Measurements from ENCODE around the gene PPP2CA.
A peak's percentile ranks its signal among the peaks of the same experiment; 100 is the strongest.

Gene PPP2CA

DNA sequence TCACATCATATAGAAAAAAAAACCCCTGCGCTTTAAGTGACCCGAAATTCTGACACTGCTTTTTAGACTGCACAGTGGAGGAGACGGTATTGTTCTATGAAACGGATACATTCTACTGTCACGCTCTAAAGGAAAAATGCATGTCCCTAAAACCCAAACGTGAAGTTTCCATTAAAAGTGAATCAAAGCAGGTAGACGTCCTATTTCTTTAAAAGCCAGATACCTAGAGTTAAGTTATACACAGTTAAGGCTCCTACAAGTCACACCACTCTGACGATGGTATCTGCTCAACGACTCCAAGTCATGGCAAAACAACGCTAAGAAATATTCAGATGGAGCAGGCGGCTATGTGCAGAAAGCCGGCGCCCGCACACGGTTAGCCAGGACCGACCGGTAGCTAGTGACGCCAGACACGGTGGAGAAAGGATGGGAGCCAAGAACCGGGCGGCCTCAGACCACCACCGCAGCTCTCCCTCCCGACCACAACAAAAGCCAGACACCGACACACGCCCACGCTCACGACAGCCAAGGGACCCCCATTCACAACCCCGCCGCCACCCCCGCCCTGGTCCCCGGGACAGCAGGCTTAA lies 49.9 kb downstream of the PPP2CA start:
- Histone ChIP-seq H3K4me3 (ENCODE audit: low read depth, low read length) (peak overlapping the region; percentile 95), H3K9ac (peak overlapping the region; percentile 91), H3K79me2 (peaks cover 25% of the 10 kb centered on the region), H3K9me3 (ENCODE audit: control insufficient read depth, low read length) (no peaks in the 10 kb centered on the region), H2AFZ (peak overlapping the region; percentile 94), H3K4me2 (ENCODE audit: low read length) (peak overlapping the region; percentile 83), H3K4me1 (peaks cover 4% of the 10 kb centered on the region), H3K27ac (peak overlapping the region; percentile 99), H3K36me3 (ENCODE audit: control insufficient read depth, insufficient read depth, low read length) (no peaks in the 10 kb centered on the region), H3K27me3 (ENCODE audit: control insufficient read depth, insufficient read depth, low read length) (no peaks in the 10 kb centered on the region)
- TF ChIP-seq, protein P1, sequence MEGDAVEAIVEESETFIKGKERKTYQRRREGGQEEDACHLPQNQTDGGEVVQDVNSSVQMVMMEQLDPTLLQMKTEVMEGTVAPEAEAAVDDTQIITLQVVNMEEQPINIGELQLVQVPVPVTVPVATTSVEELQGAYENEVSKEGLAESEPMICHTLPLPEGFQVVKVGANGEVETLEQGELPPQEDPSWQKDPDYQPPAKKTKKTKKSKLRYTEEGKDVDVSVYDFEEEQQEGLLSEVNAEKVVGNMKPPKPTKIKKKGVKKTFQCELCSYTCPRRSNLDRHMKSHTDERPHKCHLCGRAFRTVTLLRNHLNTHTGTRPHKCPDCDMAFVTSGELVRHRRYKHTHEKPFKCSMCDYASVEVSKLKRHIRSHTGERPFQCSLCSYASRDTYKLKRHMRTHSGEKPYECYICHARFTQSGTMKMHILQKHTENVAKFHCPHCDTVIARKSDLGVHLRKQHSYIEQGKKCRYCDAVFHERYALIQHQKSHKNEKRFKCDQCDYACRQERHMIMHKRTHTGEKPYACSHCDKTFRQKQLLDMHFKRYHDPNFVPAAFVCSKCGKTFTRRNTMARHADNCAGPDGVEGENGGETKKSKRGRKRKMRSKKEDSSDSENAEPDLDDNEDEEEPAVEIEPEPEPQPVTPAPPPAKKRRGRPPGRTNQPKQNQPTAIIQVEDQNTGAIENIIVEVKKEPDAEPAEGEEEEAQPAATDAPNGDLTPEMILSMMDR (IDR thresholded peaks at IDR 0.05) = no peak

DNA sequence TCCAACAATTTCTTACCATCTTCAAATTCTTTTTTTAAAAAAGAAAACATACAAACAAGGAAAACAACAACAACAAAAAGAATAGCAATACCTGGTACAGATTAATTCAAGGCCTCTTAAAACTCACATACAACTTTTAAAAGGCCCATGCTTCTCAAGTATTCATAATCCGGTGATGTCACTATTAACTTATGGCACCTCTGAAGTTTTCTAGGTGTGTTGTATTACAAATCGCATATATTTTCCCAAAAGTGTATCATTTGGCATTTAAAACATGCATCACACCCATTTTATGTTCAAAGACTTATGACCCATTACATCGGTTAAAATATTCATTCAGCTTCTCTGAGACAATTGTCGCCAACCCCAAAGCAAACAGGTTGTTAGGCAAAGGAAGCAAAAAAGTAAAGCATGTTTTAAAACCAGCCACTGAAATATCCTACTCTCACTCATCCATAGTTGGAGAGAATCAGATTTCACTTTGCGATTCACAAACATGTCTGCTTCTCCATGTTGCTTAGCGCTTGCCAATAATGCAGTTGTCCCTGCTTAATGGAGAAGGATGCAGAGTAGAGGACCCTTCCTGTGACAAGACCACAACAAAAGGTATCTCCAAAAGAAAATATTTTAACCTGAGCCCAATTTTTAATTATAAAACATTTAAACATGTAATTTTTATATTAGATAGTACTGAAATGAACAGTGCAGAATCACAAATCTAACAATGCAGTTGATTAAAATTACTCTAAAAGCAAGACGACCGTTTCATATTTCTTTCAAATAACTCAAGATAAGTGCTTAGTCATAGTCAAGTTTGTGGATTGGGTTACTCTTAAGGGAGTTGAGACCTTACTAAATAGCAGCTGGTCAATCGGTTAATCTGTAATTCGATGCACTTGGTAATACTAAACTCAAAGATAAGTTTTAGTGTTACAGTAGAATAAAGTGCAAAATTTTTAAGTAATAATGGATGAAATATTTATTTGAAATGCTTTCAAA lies 50.7 kb downstream of the PPP2CA start:
- Histone ChIP-seq H3K27me3 (ENCODE audit: control insufficient read depth, insufficient read depth, low read length) (no peaks in the 10 kb centered on the region), H3K4me1 (peaks cover 4% of the 10 kb centered on the region), H3K4me3 (ENCODE audit: low read depth, low read length) (peak overlapping the region; percentile 95), H3K27ac (peak overlapping the region; percentile 99), H2AFZ (no peak overlapping the region), H3K9me3 (ENCODE audit: control insufficient read depth, low read length) (no peaks in the 10 kb centered on the region), H3K9ac (peak overlapping the region; percentile 91), H3K79me2 (peaks cover 32% of the 10 kb centered on the region), H3K4me2 (ENCODE audit: low read length) (peak overlapping the region; percentile 83), H3K36me3 (ENCODE audit: control insufficient read depth, insufficient read depth, low read length) (no peaks in the 10 kb centered on the region)
- TF ChIP-seq, protein P1 (IDR thresholded peaks at IDR 0.05) = no peak

DNA sequence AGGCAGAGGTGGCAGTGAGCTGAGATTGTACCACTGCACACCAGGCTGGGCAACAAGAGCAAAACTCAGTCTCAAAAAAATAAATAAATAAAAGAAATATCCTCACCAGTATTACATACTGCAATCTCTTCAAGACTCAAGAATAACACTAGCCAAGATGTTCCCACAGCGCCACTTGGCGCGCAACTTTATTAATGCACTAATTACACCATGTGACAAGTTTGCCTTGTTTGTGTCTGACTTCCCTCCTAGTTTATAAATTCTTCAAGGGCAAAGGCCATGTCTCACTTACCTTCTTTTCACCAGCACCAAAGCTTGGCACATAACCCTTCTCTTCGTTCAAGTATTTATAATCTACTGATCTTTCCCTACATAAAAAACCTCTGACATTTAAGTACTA lies 53.9 kb downstream of the PPP2CA start:
- no peaks in the 10 kb centered on the region for H3K36me3 ChIP-seq (ENCODE audit: control insufficient read depth, insufficient read depth, low read length)
- no peak overlapping the region for H3K27ac ChIP-seq
- peaks cover 59% of the 10 kb centered on the region for H3K79me2 ChIP-seq
- H3K9ac ChIP-seq = no peak overlapping the region
- H3K27me3 ChIP-seq (ENCODE audit: control insufficient read depth, insufficient read depth, low read length) = no peaks in the 10 kb centered on the region
- no peak overlapping the region for H3K4me2 ChIP-seq (ENCODE audit: low read length)
- TF ChIP-seq, protein P1 (IDR thresholded peaks at IDR 0.05) = no peak
- no peaks in the 10 kb centered on the region for H3K9me3 ChIP-seq (ENCODE audit: control insufficient read depth, low read length)
- H3K4me1 ChIP-seq = peaks cover 13% of the 10 kb centered on the region
- no peak overlapping the region for H2AFZ ChIP-seq
- H3K4me3 ChIP-seq (ENCODE audit: low read depth, low read length) = no peak overlapping the region

- Histone ChIP-seq H3K9ac (no peak overlapping the region), H3K4me1 (peaks cover 2% of the 10 kb centered on the region), H3K79me2 (peaks cover 56% of the 10 kb centered on the region), H3K4me2 (ENCODE audit: low read length) (no peak overlapping the region), H3K9me3 (ENCODE audit: control insufficient read depth, low read length) (no peaks in the 10 kb centered on the region), H3K27me3 (ENCODE audit: control insufficient read depth, insufficient read depth, low read length) (no peaks in the 10 kb centered on the region), H3K27ac (no peak overlapping the region), H3K36me3 (ENCODE audit: control insufficient read depth, insufficient read depth, low read length) (no peaks in the 10 kb centered on the region), H2AFZ (no peak overlapping the region), H3K4me3 (ENCODE audit: low read depth, low read length) (no peak overlapping the region)
- TF ChIP-seq, protein P1 (IDR thresholded peaks at IDR 0.05) = no peak
These were observed 63.3 kb downstream of the PPP2CA start for GRCh38 chr5:134162592-134162991.
